HG03378 (cell line): ENCODE measurements around the gene ZNF544.
"Not testable (repeated sequence)": the region's sequence is repeated elsewhere in the genome, so short reads cannot be mapped to it uniquely, and the experiment has no call there.

Experiments
- ATAC-seq: cut with Tn5 transposase; IDR thresholded peaks from one replicate; pipeline ENCODE4 v1.9.1; 2021; ENCODE audit warnings: mild to moderate bottlenecking, moderate library complexity; ENCODE audit not compliant: unreplicated experiment

Gene ZNF544

GRCh38 chr19:58252102-58252685 lies 23.5 kb downstream of the ZNF544 start:
- no peak for ATAC-seq

GRCh38 chr19:58258259-58258658 lies 29.5 kb downstream of the ZNF544 start:
- ATAC-seq, result not testable (repeated sequence)

- ATAC-seq, result no peak
Observed at GRCh38 chr19:58261600-58261967, 32.9 kb downstream of the ZNF544 start.

DNA sequence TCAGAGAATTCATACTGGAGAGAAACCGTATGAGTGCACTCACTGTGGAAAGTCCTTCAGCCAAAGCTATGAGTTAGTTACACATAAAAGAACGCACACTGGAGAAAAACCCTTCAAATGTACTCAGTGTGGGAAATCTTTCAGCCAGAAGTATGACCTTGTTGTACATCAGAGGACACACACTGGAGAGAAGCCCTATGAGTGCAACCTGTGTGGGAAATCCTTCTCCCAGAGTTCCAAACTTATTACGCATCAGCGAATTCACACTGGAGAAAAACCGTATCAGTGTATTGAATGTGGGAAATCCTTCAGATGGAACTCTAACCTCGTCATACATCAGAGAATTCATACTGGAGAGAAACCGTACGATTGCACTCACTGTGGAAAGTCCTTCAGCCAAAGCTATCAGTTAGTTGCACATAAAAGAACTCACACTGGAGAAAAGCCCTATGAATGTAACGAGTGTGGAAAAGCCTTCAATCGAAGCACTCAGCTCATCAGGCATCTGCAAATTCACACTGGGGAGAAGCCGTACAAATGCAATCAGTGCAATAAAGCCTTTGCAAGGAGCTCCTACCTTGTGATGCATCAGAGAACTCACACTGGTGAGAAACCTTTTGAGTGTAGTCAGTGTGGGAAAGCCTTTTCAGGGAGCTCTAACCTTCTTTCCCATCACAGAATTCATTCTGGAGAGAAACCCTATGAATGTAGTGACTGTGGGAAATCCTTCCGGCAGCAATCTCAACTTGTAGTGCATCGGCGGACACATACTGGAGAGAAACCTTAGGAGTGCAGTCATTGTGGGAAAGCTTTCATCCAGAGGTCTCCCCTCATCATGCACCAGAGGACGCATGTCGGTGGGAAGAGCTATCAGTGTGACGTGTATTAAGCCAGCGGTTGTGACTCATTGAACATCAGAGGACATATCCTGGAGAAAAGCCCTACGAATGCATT lies 33.5 kb downstream of the ZNF544 start:
- ATAC-seq, result no peak

DNA sequence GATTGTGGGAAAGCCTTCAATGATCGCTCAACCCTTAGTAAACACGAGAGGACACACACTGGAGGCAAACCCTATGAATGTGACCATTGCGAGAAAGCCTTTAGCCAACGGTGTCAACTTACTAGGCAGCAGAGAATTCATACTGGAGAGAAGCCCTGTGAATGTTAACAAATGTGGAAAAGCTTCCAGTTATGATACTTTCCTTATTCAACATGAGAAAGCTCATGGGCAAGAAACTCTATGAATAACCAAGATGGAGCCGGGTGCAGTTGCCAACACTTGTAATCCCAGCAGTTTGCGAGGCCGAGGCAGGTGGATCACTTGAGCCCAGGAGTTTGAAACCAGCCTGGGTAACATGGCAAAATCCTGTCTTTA lies 34.2 kb downstream of the ZNF544 start:
- no peak for ATAC-seq

DNA sequence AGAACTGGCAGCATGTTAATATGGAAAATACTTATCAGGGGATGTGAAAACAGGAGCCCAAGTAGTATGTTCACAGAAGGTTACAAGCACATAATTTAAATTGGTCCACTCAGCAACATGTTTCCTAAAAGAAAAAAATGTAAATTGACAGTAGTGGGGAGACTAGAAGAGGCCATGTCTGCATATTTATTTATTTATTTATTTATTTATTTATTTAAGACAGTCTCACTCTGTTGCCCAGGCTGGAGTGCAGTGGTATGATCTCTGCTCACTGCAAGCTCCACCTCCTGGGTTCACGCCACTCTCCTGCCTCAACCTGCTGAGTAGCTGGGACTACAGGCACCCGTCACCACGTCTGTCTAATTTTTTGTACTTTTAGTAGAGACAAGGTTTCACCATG lies 36.4 kb downstream of the ZNF544 start:
- ATAC-seq, result no peak

GRCh38 chr19:58268344-58268743 lies 39.6 kb downstream of the ZNF544 start:
- no peak for ATAC-seq

DNA sequence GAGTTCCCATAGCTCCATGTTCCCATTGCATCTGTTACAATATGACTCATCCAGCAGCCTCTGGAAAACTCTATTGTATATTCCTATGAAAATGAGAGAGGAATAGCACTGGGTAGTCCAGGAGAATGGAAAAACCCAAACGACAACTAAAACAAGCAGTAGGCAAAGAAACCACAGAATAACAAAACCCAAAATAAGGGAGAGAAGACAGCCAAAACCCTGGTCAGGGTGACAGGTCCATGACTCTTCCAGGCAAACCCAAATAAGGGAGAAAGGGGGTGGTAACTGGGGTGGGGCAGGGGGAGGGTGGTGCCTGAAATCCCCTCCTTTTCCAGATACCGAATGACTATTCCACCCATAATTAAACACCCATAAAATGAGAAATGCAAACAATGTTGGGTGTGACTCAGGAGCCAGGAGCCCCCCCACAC lies 46.1 kb downstream of the ZNF544 start:
- ATAC-seq, result no peak

DNA sequence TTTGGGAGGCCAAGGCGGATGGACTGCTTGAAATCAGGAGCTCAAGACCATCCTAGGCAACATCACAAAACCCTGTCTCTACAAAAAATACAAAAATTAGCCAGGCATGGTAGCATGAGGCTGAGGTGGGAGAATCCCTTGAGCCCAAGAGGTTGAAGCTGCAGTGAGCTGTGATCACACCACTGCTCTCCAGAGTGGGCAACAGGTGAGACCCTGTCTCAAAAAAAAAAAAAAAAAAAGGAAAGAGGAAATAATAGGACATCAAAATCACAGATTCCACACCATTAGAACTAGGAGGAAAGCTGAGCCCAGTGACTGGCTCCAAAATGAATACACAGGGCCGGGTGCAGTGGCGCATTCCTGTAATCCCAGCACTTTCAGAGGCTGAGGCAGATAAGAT lies 46.9 kb downstream of the ZNF544 start:
- ATAC-seq, result no peak

DNA sequence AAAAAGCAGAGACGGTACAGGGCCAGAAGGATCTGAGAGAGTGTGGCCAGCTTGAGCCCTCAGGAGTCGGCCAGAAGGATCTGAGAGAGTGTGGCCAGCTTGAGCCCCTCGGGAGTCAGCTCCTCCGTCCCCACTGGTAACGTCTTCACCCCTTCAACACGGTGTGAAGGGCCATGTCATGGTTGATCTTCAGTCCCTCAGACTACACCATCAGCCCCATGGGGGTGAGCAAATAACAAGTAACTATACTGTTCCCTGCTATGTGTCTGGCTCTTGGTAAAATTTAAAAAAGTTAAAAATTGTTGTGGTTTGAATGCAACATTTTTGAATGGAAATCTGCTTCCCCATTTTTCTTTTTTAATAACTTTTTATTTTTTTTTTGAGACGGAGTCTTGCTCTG lies 48.5 kb downstream of the ZNF544 start:
- no peak for ATAC-seq

DNA sequence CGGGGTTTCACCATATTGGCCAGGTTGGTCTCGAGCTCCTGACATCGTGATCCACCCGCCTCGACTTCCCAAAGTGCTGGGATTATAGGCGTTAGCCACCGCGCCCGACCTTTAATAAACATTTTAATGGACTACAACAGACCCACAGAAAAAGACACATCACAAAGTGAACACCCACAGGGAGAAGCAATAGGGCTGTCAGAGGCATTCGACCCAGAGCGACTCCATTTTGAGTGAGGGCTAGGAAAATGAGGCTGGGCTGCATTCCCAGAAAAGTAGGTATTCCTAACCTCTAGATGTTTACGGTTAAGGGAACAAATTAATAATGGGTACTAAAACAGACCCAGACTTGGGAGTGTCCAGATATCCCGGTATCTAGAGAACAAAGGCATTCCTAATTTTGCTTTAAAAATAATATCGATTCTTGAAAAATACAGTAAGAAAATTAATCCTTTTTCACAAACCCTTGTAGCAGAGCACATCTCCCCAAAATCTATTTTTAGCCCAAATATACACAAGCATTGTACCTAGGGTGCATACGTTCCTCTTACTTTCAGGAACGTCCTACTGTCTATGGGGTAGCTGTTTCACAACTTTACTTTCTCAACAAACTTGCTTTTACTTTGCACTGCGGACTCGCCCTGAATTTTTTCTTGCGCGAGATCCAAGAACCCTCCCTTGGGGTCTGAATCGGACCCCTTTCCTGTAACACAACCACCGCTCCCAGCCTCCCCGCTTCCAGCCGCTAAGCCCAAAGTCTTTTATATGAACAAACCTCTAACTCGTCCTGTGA lies 49.2 kb downstream of the ZNF544 start:
- no peak for ATAC-seq

DNA sequence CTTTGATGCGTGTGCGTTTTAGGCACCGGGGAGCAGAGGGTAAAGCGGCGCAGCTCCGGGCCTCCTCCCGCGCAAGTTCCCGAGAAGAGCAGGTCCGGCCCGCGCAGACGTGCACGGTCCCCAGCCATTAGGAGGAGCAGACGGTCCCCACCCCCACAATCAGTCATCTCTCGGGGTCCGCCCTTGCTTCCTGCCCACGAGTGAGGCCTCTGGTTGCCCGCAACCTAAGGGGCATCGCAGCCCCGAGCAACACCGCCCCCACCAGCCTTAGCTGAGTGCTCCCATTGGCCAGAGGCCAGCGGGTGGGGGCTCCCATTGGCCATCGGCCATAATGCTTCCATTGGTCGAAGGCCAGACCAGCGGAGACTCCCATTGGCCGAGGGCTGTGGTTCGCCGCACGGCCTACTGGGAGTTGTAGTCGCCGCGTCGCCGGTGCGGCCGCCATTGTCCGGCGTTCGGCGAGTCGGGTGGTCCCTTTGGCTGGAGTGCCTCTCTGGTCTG lies 49.9 kb downstream of the ZNF544 start, which contains the start of gene ZNF8:
ZNF8 (plus strand) TSS at position 415 of the 501 bp plus-strand sequence. CDS start 127 bp downstream, outside the sequence.
- ATAC-seq, result peak; percentile 85

GRCh38 chr19:58279042-58279924 lies 50.6 kb downstream of the ZNF544 start:
- ATAC-seq, result no peak

GRCh38 chr19:58279925-58280316 lies 51.2 kb downstream of the ZNF544 start:
- no peak for ATAC-seq

- no peak for ATAC-seq
Observed at GRCh38 chr19:58284199-58284598, 55.5 kb downstream of the ZNF544 start.

DNA sequence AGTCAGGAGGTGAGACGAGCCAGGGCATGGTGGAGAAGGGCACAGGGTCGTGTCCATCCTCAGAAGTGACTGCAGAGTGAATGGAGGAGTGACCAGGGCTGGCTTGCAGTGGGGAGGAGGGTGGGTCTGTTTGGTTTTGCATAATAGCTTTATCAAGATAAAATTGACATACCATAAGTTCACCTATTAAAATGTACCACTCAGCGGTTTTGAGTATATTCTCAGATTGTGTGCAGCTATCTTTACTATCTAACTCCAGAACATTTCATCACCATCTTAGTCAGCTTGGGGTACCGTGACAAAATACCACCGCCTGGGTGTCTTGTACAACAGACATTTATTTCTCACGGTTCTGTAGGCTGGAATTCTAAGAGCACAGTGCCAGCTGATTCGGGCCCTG lies 63.2 kb downstream of the ZNF544 start:
- no peak for ATAC-seq

DNA sequence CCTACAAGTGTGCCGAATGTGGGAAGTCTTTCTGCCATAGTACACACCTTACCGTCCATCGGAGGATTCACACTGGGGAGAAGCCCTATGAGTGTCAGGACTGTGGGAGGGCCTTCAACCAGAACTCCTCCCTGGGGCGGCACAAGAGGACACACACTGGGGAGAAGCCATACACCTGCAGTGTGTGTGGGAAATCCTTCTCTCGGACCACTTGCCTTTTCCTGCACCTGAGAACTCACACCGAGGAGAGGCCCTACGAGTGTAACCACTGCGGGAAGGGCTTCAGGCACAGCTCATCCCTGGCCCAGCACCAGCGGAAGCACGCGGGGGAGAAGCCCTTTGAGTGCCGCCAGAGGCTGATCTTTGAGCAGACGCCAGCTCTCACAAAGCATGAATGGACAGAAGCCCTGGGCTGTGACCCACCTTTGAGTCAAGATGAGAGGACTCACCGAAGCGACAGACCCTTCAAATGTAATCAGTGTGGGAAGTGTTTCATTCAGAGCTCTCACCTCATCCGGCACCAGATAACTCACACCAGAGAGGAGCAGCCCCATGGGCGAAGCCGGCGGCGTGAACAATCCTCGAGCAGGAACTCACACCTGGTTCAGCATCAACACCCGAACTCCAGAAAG lies 66.1 kb downstream of the ZNF544 start:
- ATAC-seq, result no peak

- ATAC-seq, result no peak
Observed at GRCh38 chr19:58296104-58296503, 67.4 kb downstream of the ZNF544 start.

- ATAC-seq, result no peak
Observed at GRCh38 chr19:58300620-58301019, 71.9 kb downstream of the ZNF544 start.

DNA sequence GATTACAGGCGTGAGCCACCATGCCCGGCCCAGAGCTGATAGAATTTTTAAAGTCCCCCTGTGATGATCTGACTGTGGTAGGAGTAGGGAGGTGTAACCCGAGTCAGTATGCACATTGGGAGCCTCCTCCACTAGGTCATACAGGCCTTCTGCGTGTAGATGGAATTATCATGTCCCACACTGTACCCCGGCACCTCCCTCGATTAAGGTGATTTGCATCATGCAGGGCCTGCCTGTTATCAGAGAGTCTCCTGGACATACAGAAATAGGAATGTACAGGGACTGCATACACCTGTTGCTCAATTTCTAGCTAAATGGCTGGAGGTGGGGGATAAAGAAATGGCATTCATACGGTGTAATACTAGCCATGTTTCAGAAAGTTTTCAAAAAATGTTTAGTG lies 75.5 kb downstream of the ZNF544 start:
- ATAC-seq, result no peak
